VCaP (cell line): ENCODE data around the gene RAI1.

Experiments
- H3K27ac ChIP-seq: fragments of 450-650 bp; 2 replicates; pipeline ENCODE4 v1.5.1; 2017
- CTCF ChIP-seq: fragments of 450-650 bp; conservative IDR thresholded peaks from 2 replicates; pipeline ENCODE4 v1.5.1; 2017; ENCODE audit warnings: mild to moderate bottlenecking, moderate library complexity

Gene RAI1

GRCh38 chr17:17706140-17707060, 25.1 kb downstream of the RAI1 start:
- TF ChIP-seq CTCF, result no peak
- no peak overlapping the region for H3K27ac ChIP-seq

GRCh38 chr17:17708295-17708694, 27.0 kb downstream of the RAI1 start:
- TF ChIP-seq CTCF, result no peak
- H3K27ac ChIP-seq, result no peak overlapping the region

GRCh38 chr17:17708816-17709215, 27.6 kb downstream of the RAI1 start:
- TF ChIP-seq CTCF, result no peak
- H3K27ac ChIP-seq, result no peak overlapping the region

GRCh38 chr17:17709815-17710321, 28.6 kb downstream of the RAI1 start:
- TF ChIP-seq CTCF, result no peak
- H3K27ac ChIP-seq, result no peak overlapping the region

GRCh38 chr17:17710355-17710727, 29.1 kb downstream of the RAI1 start:
- no peak overlapping the region for H3K27ac ChIP-seq

GRCh38 chr17:17710728-17711541, 29.7 kb downstream of the RAI1 start:
- no peak overlapping the region; the same call in 1 of the 2 replicates for H3K27ac ChIP-seq

More at GRCh38 chr17:17710355-17710727, 29.1 kb downstream of the RAI1 start:
- no peak for TF ChIP-seq CTCF

More at GRCh38 chr17:17710728-17711541, 29.7 kb downstream of the RAI1 start:
- no peak for TF ChIP-seq CTCF
